Activated CD4-positive, CD25-positive, alpha-beta regulatory T cell treated with anti-CD3 and anti-CD28 coated beads, Interleukin-2, amount 50 U/mL, for 24 hours (primary cell): ENCODE data around the gene EIF2AK2.

Source experiments
- ATAC-seq, 2 donors: fragments of 150-1000 bp; cut with Tn5 transposase; one replicate each; pipeline ENCODE4 v1.10.0; 2021; ENCODE audit warnings: mild to moderate bottlenecking in 1 of 2, moderate library complexity in 1 of 2

The EIF2AK2 gene

GRCh38 chr2:37168217-37168981, 11.6 kb upstream of the EIF2AK2 start:
- peak; percentile 56 to 63 for ATAC-seq

GRCh38 chr2:37167636-37168180, 10.9 kb upstream of the EIF2AK2 start:
- ATAC-seq: no peak

GRCh38 chr2:37164757-37165156, 8.0 kb upstream of the EIF2AK2 start:
- no peak for ATAC-seq

- ATAC-seq: peak; percentile 6 to 14
Measured at GRCh38 chr2:37156071-37156856, 516 bp downstream of the EIF2AK2 start.

GRCh38 chr2:37154785-37155184, 2.0 kb downstream of the EIF2AK2 start:
- ATAC-seq: no peak

- no peak for ATAC-seq
Measured at GRCh38 chr2:37153224-37153623, 3.6 kb downstream of the EIF2AK2 start.

- ATAC-seq: peak; percentile 65 to 81
Measured at GRCh38 chr2:37149626-37150322, 7.0 kb downstream of the EIF2AK2 start.

GRCh38 chr2:37148325-37148724, 8.5 kb downstream of the EIF2AK2 start:
- no peak for ATAC-seq

GRCh38 chr2:37146062-37146461, 10.7 kb downstream of the EIF2AK2 start:
- no peak for ATAC-seq

- no peak for ATAC-seq
Measured at GRCh38 chr2:37143974-37144373, 12.8 kb downstream of the EIF2AK2 start.

GRCh38 chr2:37142546-37142945, 14.2 kb downstream of the EIF2AK2 start:
- no peak for ATAC-seq

GRCh38 chr2:37132914-37133313, 23.9 kb downstream of the EIF2AK2 start:
- no peak for ATAC-seq

GRCh38 chr2:37125416-37125815, 31.4 kb downstream of the EIF2AK2 start:
- no peak for ATAC-seq

- no peak for ATAC-seq
Measured at GRCh38 chr2:37119157-37119556, 37.6 kb downstream of the EIF2AK2 start.

GRCh38 chr2:37117566-37117965, 39.2 kb downstream of the EIF2AK2 start:
- ATAC-seq: no peak

GRCh38 chr2:37111958-37112357, 44.8 kb downstream of the EIF2AK2 start:
- ATAC-seq: no peak

GRCh38 chr2:37110306-37111212, 46.2 kb downstream of the EIF2AK2 start:
- no peak for ATAC-seq

- no peak for ATAC-seq
Measured at GRCh38 chr2:37109523-37109922, 47.3 kb downstream of the EIF2AK2 start.

GRCh38 chr2:37105150-37105549, 51.6 kb downstream of the EIF2AK2 start:
- ATAC-seq: no peak

- no peak for ATAC-seq
Measured at GRCh38 chr2:37104178-37104577, 52.6 kb downstream of the EIF2AK2 start.

GRCh38 chr2:37102588-37102987, 54.2 kb downstream of the EIF2AK2 start:
- ATAC-seq: no peak

GRCh38 chr2:37100054-37100453, 56.7 kb downstream of the EIF2AK2 start:
- no peak for ATAC-seq
